Muscle of back (tissue), 11 donors: Measurements from ENCODE around the gene CCDC117. TPM values are rescaled to one million over a fixed set of nuclear protein-coding genes. Genes with fewer than 3 reads are reported as not detected.

Experiments used
- DNase-seq, 3 donors: peaks; one replicate each; pipeline versions ENCODE4 v3.0.0 to v3.0.0-alpha.2; 2013
- polyA plus RNA-seq, 10 donors: library from polyadenylated mRNA; unstranded; fragments of 120-200 nt; gene quantifications; one replicate each; pipeline ENCODE4 v1.2.1, GENCODE V29; 2013; ENCODE audit not compliant: insufficient read length in 10 of 10

CCDC117 gene
- polyA plus RNA-seq, 10 donors = 20.8 to 29.8 (median 24.1) TPM

- DNase-seq = no peak
These were observed 54.4 kb downstream of the CCDC117 start for GRCh38 chr22:28826921-28827320.

DNA sequence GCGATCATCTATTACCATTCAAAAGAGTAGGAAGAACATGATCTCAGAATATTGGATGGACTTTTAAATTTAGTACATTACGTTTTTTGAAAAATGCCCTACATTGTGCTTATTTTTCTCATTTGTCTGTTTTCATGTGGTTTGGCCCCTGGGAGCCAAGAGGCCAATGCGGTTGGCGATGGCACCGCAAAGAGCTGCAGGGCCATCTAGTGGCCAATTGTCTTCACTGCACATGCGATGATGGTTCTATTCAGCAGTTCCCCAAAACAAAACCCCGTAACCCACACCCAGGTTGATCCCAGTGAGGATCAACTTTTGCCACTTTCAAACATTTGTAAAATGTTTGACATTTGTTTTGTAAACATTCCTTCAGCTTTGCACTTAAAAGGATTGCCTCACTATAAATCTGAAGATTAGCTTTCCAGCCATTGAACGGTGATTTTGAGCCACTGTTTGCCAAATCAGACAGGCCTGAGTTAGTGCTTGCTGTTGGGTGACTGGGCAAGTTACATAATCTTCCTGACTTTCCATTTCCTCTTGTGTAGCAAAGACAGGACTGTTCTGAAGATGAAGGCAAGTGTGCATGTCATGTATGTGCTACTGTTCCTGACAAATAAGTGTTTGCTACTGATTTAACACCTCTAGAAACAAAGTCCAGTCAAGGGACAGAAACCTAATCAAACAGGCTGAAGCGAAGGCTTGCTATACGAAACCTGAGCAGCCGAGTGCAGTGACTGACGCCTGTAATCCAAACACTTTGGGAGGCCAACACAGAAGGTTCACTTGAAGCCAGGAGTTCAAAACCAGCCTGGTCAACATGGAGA lies 57.1 kb downstream of the CCDC117 start:
- peak; percentile 51 to 83 (median 79) for DNase-seq

DNA sequence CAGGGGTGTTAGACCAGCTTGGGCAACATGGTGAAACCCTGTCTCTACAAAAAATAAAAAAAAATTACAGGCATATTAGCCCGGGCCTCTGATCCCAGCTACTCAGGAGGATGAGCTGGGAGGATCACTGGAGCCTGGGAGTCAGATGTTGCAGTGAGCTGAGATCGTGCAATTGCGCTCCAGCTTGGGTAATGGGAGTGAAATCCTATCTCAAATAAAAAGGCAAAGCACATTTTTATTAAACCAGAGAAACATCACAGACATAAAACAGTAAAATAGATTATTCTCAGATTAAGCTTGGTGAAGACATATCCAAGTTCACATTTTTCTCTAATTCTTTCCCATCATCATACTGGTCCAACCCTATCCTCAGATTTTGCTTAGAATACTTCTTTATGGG lies 57.9 kb downstream of the CCDC117 start:
- DNase-seq = no peak

GRCh38 chr22:28831140-28832072 lies 58.9 kb downstream of the CCDC117 start:
- no peak for DNase-seq

DNA sequence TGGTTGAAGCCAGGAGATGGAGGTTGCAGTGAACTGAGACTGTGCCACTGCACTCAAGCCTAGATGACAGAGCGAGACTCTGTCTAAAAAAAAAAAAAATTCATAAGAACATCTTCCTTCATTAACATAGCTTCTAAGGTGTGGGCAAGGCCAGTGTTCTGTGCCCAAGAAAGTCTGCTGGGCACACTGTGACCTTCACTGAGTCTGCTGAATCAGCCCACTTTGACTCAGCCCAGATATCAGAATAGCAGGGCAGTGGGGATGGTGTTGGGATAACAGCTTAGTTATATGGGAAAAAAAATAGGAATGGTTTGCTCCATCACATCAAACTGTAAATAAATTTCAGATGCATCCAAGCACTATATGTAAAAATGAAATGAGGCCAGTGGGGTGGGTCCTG lies 60.2 kb downstream of the CCDC117 start:
- DNase-seq = no peak

GRCh38 chr22:28833276-28833923 lies 60.9 kb downstream of the CCDC117 start:
- DNase-seq = no peak

GRCh38 chr22:28835630-28836189 lies 63.2 kb downstream of the CCDC117 start:
- DNase-seq = no peak

- DNase-seq = no peak
These were observed 65.1 kb downstream of the CCDC117 start for GRCh38 chr22:28837640-28838039.

Other genes starting within 250 kb of the CCDC117 start
- gene TTC28, start 92.9 kb upstream of the CCDC117 start, polyA plus RNA-seq = 10 to 100 TPM; 21.0 to 29.9 (median 24.9) TPM
- 10 to 100 TPM in 2 of 10 donors, 1 to 10 TPM in 8; 5.0 to 13.2 (median 8.5) TPM for gene CHEK2, start 30.9 kb upstream of the CCDC117 start, polyA plus RNA-seq
- 10 to 100 TPM; 16.1 to 23.0 (median 19.0) TPM for gene HSCB, start 30.7 kb upstream of the CCDC117 start, polyA plus RNA-seq
- gene XBP1, start 27.9 kb downstream of the CCDC117 start, polyA plus RNA-seq = 10 to 100 TPM; 63.5 to 90.1 (median 73.3) TPM
- 10 to 100 TPM in 2 of 10 donors, 1 to 10 TPM in 8; 7.6 to 11.3 (median 9.0) TPM for gene ZNRF3, start 110.9 kb downstream of the CCDC117 start, polyA plus RNA-seq